ENCODE data around the gene XAGE2.

- TF ChIP-seq CTCF (IDR thresholded peaks at IDR 0.05) (no peak), POLR2A (IDR thresholded peaks at IDR 0.05) (no peak)
These were observed 9.1 kb upstream of the XAGE2 start for GRCh38 chrX:52359614-52360232.
